Stimulated activated CD4-positive, alpha-beta T cell treated with anti-CD3 and anti-CD28 coated beads, Interleukin-1b, Interleukin-23, amount 100 ng/mL, for 1 hour (primary cell): ENCODE results near the gene TRIM42.

Source experiments
- DNase-seq, 2 donors: peaks; one replicate each; pipeline ENCODE4 v3.0.0-alpha.2; 2020; ENCODE audit warnings: low read depth in 2 of 2

Gene TRIM42

GRCh38 chr3:140710711-140711389 lies 33.0 kb downstream of the TRIM42 start:
- no peak for DNase-seq

- DNase-seq: no peak
Measured at GRCh38 chr3:140711390-140712035, 33.6 kb downstream of the TRIM42 start.

GRCh38 chr3:140712301-140712700 lies 34.4 kb downstream of the TRIM42 start:
- no peak for DNase-seq

GRCh38 chr3:140715035-140715434 lies 37.2 kb downstream of the TRIM42 start:
- DNase-seq: no peak

- no peak for DNase-seq
Measured at GRCh38 chr3:140717921-140718320, 40.1 kb downstream of the TRIM42 start.

GRCh38 chr3:140719841-140720614 lies 42.2 kb downstream of the TRIM42 start:
- no peak for DNase-seq

GRCh38 chr3:140723576-140723975 lies 45.7 kb downstream of the TRIM42 start:
- DNase-seq: no peak

- no peak for DNase-seq
Measured at GRCh38 chr3:140724856-140725812, 47.3 kb downstream of the TRIM42 start.

- DNase-seq: no peak
Measured at GRCh38 chr3:140726066-140726465, 48.2 kb downstream of the TRIM42 start.

GRCh38 chr3:140727886-140728285 lies 50.0 kb downstream of the TRIM42 start:
- DNase-seq: no peak

GRCh38 chr3:140731440-140732119 lies 53.7 kb downstream of the TRIM42 start:
- no peak for DNase-seq

- DNase-seq: no peak
Measured at GRCh38 chr3:140733623-140734022, 55.8 kb downstream of the TRIM42 start.

GRCh38 chr3:140736863-140737460 lies 59.1 kb downstream of the TRIM42 start:
- DNase-seq: no peak

- no peak for DNase-seq
Measured at GRCh38 chr3:140742116-140742515, 64.3 kb downstream of the TRIM42 start.

GRCh38 chr3:140748171-140748570 lies 70.3 kb downstream of the TRIM42 start:
- DNase-seq: no peak

- DNase-seq: no peak
Measured at GRCh38 chr3:140748903-140749302, 71.0 kb downstream of the TRIM42 start.
